ENCODE measurements around the gene ADARB1.

Gene ADARB1

DNA sequence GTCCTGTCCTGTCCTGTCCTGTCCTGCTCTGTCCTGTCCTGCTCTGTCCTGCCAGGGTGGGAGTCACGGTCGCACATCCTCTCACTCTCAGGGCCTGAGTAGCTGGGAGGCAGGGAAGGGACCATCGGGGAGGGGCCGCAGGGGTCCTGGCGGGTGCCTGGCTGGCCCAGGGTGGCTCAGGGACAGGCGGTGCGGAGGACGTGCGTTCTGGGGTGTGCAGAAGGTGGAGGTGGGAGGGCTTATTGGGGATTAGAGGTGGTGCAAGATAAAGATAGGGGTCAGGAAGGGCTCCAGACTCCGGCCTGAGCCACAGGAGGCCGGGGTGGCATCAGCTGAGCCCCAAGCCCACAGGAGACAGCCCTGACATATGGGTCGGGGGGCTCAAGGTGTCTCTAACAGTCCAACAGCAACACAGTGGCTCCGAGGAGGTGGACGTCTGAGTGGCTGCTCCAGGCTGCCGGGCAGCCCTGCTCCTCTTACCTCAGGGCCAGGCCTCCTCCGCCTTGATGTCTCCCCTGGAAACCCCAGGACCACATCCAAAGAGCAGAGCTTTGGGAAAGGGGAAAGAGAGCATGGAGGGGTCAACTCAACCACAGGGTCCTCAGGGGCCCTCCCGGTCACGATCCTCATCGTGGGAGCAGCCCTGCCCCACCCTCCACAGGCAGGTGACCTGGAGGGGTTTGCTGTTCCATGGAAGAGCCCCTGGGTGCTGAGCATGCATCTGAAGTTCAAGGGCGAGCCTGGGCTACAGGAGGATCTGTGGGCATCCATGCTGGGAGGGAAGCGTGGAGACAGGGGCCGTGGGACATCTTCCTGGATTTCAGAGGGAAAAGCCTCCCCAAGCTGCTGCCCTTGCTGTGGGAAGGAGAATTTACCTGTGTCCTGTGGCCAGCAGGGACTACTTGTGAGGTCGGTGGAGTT, 39.6 kb upstream of the ADARB1 start:
- no peak overlapping the region for H3K9ac ChIP-seq (ENCODE audit: insufficient read length, low read depth)
- no peak overlapping the region for H3K4me3 ChIP-seq (ENCODE audit: insufficient read length, low read depth)
- TF ChIP-seq YY1 (IDR thresholded peaks at IDR 0.05; ENCODE audit: insufficient read depth, insufficient read length) (no peak), ZNF274 (IDR thresholded peaks at IDR 0.05; ENCODE audit: low read depth, low read length) (no peak), SUZ12 (IDR thresholded peaks at IDR 0.05; ENCODE audit: extremely low read depth, insufficient read depth, insufficient read length) (no peak)
- peaks cover 22% of the 10 kb centered on the region for H3K4me1 ChIP-seq (ENCODE audit: insufficient read depth, insufficient read length)
- H3K27me3 ChIP-seq (ENCODE audit: insufficient read depth, insufficient read length) = peaks cover 18% of the 10 kb centered on the region
- DNase-seq (ENCODE audit: low read depth, low spot score) = no peak
- no peaks in the 10 kb centered on the region for H3K36me3 ChIP-seq (ENCODE audit: insufficient read depth, insufficient read length, low read length)
- peaks cover 27% of the 10 kb centered on the region for H3K9me3 ChIP-seq (ENCODE audit: insufficient read depth, low read length)

DNA sequence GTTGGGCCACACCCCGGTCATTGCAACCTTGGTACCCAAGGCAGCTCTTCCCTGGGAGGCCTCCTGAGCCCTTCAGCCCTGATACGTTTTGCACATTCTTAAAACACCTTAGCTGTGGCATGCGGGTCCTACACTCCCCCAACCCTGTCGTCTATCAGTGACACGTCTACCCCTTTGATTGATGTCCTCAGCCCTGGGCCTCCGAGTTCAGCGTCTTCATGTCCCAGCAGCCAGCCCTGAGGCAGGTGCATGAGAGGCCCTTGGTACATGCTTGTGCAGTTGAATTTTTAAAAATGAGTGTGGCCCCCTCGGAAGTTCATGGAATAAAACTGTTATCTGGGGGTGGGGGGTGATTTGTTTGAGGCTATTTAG, 38.9 kb upstream of the ADARB1 start:
- Histone ChIP-seq H3K27me3 (ENCODE audit: insufficient read depth, insufficient read length) (peaks cover 18% of the 10 kb centered on the region), H3K9me3 (ENCODE audit: insufficient read depth, low read length) (peaks cover 27% of the 10 kb centered on the region), H3K9ac (ENCODE audit: insufficient read length, low read depth) (no peak overlapping the region), H3K4me3 (ENCODE audit: insufficient read length, low read depth) (no peak overlapping the region), H3K4me1 (ENCODE audit: insufficient read depth, insufficient read length) (peaks cover 27% of the 10 kb centered on the region), H3K36me3 (ENCODE audit: insufficient read depth, insufficient read length, low read length) (no peaks in the 10 kb centered on the region)
- TF ChIP-seq ZNF274 (IDR thresholded peaks at IDR 0.05; ENCODE audit: low read depth, low read length) (no peak), YY1 (IDR thresholded peaks at IDR 0.05; ENCODE audit: insufficient read depth, insufficient read length) (no peak), SUZ12 (IDR thresholded peaks at IDR 0.05; ENCODE audit: extremely low read depth, insufficient read depth, insufficient read length) (no peak)
- no peak for DNase-seq (ENCODE audit: low read depth, low spot score)

- Histone ChIP-seq H3K27me3 (ENCODE audit: insufficient read depth, insufficient read length) (peaks cover 17% of the 10 kb centered on the region), H3K4me3 (ENCODE audit: insufficient read length, low read depth) (no peak overlapping the region), H3K9me3 (ENCODE audit: insufficient read depth, low read length) (peaks cover 27% of the 10 kb centered on the region), H3K36me3 (ENCODE audit: insufficient read depth, insufficient read length, low read length) (no peaks in the 10 kb centered on the region), H3K4me1 (ENCODE audit: insufficient read depth, insufficient read length) (peaks cover 25% of the 10 kb centered on the region), H3K9ac (ENCODE audit: insufficient read length, low read depth) (no peak overlapping the region)
- DNase-seq (ENCODE audit: low read depth, low spot score) = no peak
- TF ChIP-seq SUZ12 (IDR thresholded peaks at IDR 0.05; ENCODE audit: extremely low read depth, insufficient read depth, insufficient read length) (no peak), ZNF274 (IDR thresholded peaks at IDR 0.05; ENCODE audit: low read depth, low read length) (no peak), YY1 (IDR thresholded peaks at IDR 0.05; ENCODE audit: insufficient read depth, insufficient read length) (no peak)
Measured at GRCh38 chr21:45036630-45037029, 37.8 kb upstream of the ADARB1 start.

GRCh38 chr21:45037986-45038385, 36.4 kb upstream of the ADARB1 start:
- no peak for TF ChIP-seq YY1 (IDR thresholded peaks at IDR 0.05; ENCODE audit: insufficient read depth, insufficient read length)
- no peak for TF ChIP-seq SUZ12 (IDR thresholded peaks at IDR 0.05; ENCODE audit: extremely low read depth, insufficient read depth, insufficient read length)
- no peak for TF ChIP-seq ZNF274 (IDR thresholded peaks at IDR 0.05; ENCODE audit: low read depth, low read length)
- Histone ChIP-seq H3K36me3 (ENCODE audit: insufficient read depth, insufficient read length, low read length) (no peaks in the 10 kb centered on the region), H3K4me1 (ENCODE audit: insufficient read depth, insufficient read length) (peaks cover 27% of the 10 kb centered on the region), H3K4me3 (ENCODE audit: insufficient read length, low read depth) (no peak overlapping the region), H3K9ac (ENCODE audit: insufficient read length, low read depth) (no peak overlapping the region), H3K9me3 (ENCODE audit: insufficient read depth, low read length) (peaks cover 27% of the 10 kb centered on the region), H3K27me3 (ENCODE audit: insufficient read depth, insufficient read length) (peaks cover 14% of the 10 kb centered on the region)
- DNase-seq (ENCODE audit: low read depth, low spot score) = no peak

DNA sequence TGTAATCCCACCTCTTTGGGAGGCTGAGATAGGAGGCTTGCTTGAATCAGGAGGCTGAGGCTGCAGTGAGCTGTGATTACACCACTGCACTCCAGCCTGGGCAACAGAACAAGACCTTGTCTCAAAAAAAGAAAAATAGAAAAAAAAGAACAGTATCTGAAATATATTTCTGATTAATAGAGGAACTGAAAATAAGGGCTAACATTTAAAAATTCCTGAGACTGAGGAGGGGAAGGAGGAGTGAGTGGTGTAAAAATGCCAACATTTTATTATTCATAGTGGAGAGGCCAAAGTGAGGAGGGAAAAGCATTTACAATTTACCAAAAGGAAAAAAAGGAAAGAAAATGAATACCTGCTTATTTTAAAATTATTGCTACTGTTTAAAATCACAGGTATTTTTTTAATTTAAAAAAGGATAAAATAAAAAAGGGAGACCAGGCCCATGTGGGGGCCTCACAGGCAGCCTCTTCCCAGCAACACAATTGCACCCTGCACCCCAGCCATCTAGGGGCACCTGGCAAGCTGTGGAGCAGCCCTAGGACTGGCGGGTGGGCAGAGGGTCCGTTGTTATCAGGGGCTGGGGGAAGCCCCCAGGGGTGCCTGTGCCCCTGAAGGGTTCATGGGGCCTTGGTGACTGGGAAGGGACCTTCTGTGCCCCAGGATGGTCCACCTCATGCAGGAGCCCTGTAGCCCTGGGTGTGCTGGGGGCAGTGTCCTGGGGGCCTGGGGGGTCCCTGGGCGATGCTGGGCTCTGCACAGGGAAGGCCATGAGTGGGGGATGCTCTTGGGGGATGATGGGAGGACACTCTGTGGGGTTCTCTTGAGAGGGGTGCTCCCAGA, 34.8 kb upstream of the ADARB1 start:
- H3K4me1 ChIP-seq (ENCODE audit: insufficient read depth, insufficient read length) = peaks cover 23% of the 10 kb centered on the region
- TF ChIP-seq YY1 (IDR thresholded peaks at IDR 0.05; ENCODE audit: insufficient read depth, insufficient read length) (no peak), ZNF274 (IDR thresholded peaks at IDR 0.05; ENCODE audit: low read depth, low read length) (no peak), SUZ12 (IDR thresholded peaks at IDR 0.05; ENCODE audit: extremely low read depth, insufficient read depth, insufficient read length) (no peak)
- H3K27me3 ChIP-seq (ENCODE audit: insufficient read depth, insufficient read length) = peaks cover 9% of the 10 kb centered on the region

GRCh38 chr21:45040157-45040711, 34.1 kb upstream of the ADARB1 start:
- H3K9ac ChIP-seq (ENCODE audit: insufficient read length, low read depth) = no peak overlapping the region

More for the DNA sequence above, 34.8 kb upstream of the ADARB1 start:
- Histone ChIP-seq H3K4me3 (ENCODE audit: insufficient read length, low read depth) (no peak overlapping the region), H3K36me3 (ENCODE audit: insufficient read depth, insufficient read length, low read length) (no peaks in the 10 kb centered on the region), H3K9me3 (ENCODE audit: insufficient read depth, low read length) (peaks cover 27% of the 10 kb centered on the region), H3K9ac (ENCODE audit: insufficient read length, low read depth) (no peak overlapping the region)
- no peak for DNase-seq (ENCODE audit: low read depth, low spot score)

More at GRCh38 chr21:45040157-45040711, 34.1 kb upstream of the ADARB1 start:
- Histone ChIP-seq H3K36me3 (ENCODE audit: insufficient read depth, insufficient read length, low read length) (no peaks in the 10 kb centered on the region), H3K4me1 (ENCODE audit: insufficient read depth, insufficient read length) (peaks cover 23% of the 10 kb centered on the region), H3K9me3 (ENCODE audit: insufficient read depth, low read length) (peaks cover 25% of the 10 kb centered on the region), H3K27me3 (ENCODE audit: insufficient read depth, insufficient read length) (peaks cover 2% of the 10 kb centered on the region), H3K4me3 (ENCODE audit: insufficient read length, low read depth) (no peak overlapping the region)
- DNase-seq (ENCODE audit: low read depth, low spot score) = no peak
- no peak for TF ChIP-seq ZNF274 (IDR thresholded peaks at IDR 0.05; ENCODE audit: low read depth, low read length)
- no peak for TF ChIP-seq YY1 (IDR thresholded peaks at IDR 0.05; ENCODE audit: insufficient read depth, insufficient read length)

All from NT2/D1 (cell line).